Testis (tissue), 2 donors: ENCODE data around the gene NOSIP.

ENCODE experiments used
- POLR2A ChIP-seq: fragments of 450-650 bp; IDR thresholded peaks from one replicate; pipeline ENCODE4 v1.6.1; 2017; ENCODE audit warnings: antibody characterized with exemption, mild to moderate bottlenecking, moderate library complexity
- TF ChIP-seq, protein P1 (sequence below), 3 experiments: fragments of 450-650 bp in 2 of 3; fragments of 200-600 bp in 1 of 3; sonication (generic) in 1 of 3; IDR thresholded peaks; one replicate each; pipeline ENCODE4 v1.5.1; 2016 to 2019; ENCODE audit warnings: antibody characterized with exemption in 3 of 3, mild to moderate bottlenecking in 2 of 3, moderate library complexity in 1 of 3

- TF ChIP-seq, protein P1, sequence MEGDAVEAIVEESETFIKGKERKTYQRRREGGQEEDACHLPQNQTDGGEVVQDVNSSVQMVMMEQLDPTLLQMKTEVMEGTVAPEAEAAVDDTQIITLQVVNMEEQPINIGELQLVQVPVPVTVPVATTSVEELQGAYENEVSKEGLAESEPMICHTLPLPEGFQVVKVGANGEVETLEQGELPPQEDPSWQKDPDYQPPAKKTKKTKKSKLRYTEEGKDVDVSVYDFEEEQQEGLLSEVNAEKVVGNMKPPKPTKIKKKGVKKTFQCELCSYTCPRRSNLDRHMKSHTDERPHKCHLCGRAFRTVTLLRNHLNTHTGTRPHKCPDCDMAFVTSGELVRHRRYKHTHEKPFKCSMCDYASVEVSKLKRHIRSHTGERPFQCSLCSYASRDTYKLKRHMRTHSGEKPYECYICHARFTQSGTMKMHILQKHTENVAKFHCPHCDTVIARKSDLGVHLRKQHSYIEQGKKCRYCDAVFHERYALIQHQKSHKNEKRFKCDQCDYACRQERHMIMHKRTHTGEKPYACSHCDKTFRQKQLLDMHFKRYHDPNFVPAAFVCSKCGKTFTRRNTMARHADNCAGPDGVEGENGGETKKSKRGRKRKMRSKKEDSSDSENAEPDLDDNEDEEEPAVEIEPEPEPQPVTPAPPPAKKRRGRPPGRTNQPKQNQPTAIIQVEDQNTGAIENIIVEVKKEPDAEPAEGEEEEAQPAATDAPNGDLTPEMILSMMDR (IDR thresholded peaks at IDR 0.05), result no peak
- TF ChIP-seq POLR2A, result no peak
Observed at GRCh38 chr19:49543032-49543431, 37.3 kb downstream of the NOSIP start.
